ENCODE results near the gene PARD6G.
"Not testable (repeated sequence)": the region's sequence is repeated elsewhere in the genome, so short reads cannot be mapped to it uniquely, and the experiment has no call there.

The PARD6G gene, protein sequence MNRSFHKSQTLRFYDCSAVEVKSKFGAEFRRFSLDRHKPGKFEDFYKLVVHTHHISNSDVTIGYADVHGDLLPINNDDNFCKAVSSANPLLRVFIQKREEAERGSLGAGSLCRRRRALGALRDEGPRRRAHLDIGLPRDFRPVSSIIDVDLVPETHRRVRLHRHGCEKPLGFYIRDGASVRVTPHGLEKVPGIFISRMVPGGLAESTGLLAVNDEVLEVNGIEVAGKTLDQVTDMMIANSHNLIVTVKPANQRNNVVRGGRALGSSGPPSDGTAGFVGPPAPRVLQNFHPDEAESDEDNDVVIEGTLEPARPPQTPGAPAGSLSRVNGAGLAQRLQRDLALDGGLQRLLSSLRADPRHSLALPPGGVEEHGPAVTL

DNA sequence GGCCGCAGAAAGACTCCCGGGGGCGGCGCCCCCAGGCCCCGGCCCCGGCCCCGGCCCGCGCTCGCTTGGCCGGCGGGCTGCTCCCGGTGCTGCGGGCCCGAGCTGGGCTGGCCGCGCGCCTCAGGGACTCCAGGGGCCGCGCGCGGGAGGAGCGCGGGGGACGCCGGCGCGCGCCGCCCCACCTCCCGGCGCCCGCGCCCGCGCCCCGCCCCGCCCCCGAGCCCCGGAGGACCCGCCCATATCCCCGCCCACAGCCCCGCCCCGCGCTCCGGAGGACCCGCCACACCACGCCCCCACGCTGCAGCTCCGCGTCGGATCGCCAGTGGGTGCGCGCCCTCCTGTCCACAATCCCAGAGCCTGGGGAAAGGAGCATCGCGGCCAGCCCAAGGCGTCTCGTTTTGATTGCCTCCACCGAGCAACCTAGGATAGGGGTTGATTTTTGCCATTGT, at the start of gene PARD6G:
Gene PARD6G (minus strand): TSS at position 122 of the 449 bp plus-strand sequence. CDS start 166 bp downstream, outside the sequence.
- peak; percentile 51 for DNase-seq (ENCODE audit: low read depth)

DNA sequence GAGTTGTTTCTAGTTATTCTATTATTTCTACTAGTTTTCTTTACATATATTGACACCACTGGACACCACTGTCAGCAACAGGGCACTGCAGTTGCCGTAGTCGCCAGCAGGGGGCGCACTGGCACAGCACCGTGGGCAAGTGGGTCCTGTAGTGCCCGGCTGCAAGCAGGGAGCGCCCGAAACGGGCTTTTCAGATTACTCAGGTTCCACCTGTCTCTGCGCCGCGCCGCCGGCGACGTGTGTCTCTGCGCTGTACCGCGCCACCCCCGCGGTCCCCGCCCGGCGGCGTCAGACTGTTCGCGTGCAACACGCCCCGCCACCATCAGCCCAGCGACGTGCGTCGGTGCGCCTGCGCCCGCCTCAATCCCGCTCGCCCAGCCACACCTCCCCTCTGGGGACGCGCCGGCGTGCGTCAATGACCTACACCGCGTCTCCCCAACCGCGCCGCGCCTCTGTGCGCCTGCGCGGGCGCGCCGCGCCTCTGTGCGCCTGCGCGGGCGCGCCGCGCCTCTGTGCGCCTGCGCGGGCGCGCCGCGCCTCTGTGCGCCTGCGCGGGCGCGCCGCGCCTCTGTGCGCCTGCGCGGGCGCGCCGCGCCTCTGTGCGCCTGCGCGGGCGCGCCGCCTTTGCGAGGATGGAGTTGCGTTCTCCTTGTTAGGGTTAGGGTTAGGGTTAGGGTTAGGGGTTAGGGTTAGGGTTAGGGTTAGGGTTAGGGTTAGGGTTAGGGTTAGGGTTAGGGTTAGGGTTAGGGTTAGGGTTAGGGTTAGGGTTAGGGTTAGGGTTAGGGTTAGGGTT, 15.1 kb upstream of the PARD6G start:
- DNase-seq (ENCODE audit: low read depth): not testable (repeated sequence)

DNA sequence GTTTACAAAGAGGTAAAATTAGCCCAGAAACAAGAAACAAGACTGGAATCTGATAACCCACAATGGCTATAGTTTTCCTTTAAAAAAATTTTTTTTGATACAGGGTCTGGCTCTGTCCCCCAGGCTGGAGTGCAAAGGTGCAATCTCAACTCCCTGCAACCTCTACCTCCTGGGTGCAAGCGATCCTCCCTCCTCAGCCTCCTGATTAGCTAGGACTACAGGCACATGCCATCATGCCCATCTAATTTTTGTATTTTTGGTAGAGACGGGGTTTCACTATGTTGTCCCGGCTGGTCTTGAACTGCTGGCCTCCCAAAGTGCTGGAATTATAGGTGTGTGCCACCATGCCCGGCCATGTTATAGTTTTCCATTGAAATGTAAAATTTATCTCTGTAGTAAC, 12.3 kb upstream of the PARD6G start:
- DNase-seq (ENCODE audit: low read depth): no peak

DNA sequence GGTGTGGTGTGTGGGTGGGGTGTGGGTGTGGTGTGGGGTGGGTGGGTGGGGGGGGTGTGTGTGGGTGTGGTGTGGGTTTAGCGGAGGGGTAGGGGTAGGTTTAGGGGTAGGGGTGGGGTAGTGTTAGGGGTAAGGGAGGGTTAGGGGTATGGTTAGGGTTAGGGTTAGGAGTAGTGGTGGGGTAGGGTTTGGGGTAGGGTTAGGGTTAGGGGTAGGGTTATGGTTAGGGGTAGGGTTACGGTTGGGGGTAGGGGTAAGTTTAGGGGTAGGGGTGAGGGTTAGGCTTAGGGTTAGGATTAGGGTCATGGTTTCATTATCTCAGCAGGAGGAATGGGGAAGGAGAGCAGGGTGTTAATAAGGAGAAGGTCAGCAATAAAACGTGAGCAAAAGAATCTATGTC, 11.3 kb upstream of the PARD6G start:
- no peak for DNase-seq (ENCODE audit: low read depth)

DNA sequence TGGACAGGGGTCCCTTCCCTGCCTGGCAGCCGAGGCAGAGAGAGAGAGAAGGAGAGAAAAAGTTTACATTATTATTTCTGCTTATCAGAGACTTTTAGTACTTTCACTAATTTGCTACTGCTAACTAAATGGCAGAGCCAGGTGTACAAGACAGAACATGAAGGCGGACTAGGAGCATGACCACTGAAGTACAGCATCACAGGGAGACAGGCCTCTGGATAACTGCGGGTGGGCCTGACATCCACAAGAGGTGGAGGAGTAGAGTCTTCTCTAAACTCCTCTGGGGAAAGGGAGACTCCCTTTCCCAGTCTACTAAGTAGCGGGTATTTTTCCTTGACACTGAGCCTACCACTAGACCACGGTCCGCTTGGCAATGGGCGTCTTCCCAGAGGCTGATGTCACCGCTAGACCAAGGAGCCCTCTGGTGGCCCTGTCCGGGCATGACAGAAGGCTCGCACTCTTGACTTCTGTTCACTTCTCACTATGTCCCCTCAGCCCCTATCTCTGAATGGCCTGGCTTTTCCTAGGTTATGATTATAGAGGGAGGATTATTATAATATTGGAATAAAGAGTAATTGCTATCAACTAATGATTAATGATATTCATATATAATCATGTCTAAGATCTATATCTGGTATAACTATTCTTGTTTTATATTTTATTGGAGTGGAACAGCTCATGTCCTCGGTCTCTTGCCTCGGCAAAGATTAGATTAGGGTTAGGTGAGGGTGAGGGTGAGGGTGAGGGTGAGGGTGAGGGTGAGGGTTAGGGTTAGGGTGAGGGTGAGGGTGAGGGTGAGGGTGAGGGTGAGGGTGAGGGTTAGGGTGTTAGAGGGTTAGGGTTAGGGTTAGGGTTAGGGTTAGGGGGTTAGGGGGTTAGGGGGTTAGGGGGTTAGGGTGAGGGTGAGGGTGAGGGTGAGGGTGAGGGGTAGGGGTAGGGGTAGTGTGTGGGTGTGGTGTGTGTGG, 10.5 kb upstream of the PARD6G start:
- DNase-seq (ENCODE audit: low read depth): peak; percentile 58

DNA sequence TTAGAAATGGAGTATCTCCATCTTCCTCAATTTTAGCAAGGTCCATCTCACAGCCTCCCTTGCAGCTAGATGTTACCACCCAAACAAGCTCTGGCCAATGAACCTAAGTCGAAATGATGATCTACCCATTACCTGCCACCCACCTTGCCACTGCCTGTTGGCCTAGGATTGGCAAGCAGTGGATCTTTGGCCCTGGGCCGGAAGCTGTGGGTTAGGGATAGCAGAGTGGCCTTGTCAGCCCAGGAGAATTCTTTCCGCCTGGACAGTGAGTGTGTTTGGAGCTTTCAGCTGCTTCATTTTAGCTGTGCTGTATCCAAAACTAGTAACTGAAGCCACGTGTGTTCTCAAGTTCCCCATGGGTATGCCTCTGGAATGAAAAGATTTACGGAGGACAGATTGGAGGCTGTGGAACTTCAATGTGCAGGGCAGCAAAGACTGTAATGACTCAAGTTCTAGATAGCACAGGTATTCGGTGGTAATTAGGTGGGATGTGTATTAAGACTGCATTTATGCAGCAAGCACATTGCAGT, 7.7 kb upstream of the PARD6G start:
- DNase-seq (ENCODE audit: low read depth): no peak

DNA sequence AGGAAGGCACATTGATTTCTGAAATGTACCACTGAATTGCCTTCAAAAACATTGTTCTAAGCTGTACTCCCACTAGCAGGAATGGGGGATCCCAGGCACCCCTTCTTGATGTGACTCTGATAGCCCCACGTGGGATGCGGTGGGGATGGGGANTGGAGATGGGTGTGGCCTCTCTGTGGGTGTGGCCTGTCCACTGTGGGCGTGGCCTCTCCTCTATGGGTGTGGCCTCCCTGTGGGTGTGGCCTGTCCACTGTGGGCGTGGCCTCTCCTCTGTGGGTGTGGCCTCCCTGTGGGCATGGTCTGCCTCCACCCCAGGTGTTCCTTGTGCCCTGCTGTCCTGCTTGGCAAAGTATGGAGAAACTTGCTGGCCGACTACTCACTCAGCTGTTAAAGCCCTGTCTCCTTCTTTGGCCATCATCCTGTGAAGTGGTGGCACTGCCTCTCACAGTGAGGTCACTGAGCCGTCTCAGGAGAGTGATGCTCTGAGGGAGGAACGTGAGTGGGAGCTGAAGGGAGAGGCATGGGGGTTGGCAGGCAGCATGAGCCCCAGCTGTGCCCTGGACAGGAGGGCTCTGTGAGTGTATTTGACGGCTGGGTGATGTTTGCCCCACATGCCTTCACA, 6.7 kb upstream of the PARD6G start:
- no peak for DNase-seq (ENCODE audit: low read depth)

DNA sequence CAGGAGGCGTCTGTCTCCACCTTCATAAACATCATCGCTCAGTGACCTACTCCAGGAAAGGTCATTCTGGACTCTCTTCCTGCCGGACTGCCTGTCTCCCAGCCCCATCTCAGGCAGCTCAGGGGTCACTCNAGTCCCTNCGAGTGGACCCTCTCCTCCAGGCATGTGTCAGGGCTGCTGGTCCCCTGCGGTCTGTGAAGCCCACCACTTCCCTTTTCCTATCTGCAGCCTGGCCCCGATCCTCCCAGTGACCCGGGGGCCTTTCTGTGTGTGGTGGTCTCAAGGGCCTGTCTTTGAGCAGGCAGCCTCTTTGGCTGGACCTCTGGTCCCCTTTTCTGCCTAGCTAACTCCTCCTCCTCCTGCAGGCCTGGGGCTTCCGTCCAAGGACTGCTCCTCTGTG, 5.9 kb upstream of the PARD6G start:
- no peak for DNase-seq (ENCODE audit: low read depth)

DNA sequence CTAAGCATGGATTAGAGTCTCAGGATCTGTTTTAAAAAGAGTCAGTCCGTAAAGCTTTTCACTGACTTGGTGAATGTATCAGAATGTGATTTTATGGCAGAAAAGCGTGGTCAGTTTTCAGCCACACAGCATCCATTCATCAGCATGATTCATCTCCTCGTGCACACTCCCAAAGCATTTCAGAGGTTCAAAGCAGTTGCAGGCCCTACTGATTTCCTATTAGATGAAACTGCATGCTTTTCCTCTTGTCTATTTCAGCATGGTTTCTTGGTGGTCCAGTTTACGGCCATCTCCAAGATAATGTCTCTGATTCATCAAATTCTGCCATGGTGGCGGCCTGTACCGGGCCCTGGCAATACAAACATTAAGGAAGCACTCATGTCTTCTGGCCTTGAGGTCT, 4.8 kb upstream of the PARD6G start:
- DNase-seq (ENCODE audit: low read depth): peak; percentile 76

DNA sequence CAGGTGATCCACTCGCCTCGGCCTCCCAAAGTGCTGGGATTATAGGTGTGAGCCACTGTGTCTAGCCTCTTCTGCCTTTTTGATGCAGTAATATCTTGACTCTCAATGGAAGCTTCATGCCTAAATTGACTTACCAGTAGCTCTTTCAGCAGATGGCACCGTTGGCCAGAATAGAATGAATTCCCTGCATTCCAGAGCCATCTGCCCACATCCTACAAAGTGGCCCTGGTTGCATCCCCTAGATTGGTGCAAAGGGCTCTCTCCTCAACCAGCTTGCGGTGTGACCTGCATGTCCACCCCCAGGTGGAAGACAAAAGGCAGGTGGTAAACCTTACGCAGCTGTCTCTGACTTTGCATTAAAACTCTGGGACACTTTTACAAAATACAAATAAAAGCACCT, 4.4 kb upstream of the PARD6G start:
- DNase-seq (ENCODE audit: low read depth): no peak

DNA sequence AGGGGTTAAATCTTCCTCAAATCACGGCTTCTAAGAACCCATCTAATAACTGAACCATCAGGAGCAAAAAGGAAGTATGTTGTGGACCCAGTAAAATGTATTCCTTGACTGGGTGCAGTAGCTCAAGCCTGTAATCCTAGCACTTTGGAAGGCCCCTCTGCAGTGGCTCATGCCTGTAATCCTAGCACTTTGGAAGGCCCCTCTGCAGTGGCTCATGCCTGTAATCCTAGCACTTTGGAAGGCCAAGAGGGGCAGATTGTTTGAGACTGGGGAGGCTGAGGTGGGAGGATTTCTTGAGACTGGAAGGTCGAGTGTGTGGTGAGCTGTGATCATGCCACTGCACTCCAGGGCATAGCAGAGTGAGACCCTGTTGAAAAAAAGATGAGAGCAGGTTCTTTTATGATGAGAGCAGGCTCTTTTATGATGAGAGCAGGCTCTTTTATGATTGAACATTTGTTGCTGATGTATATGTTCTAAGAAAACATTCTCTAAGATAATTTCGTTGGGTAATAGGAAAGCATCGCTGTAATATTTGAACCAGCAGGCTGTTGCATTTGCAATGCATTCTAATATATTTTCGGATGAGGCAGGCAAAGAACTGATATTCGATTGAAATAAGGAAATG, 3.5 kb upstream of the PARD6G start:
- DNase-seq (ENCODE audit: low read depth): no peak

DNA sequence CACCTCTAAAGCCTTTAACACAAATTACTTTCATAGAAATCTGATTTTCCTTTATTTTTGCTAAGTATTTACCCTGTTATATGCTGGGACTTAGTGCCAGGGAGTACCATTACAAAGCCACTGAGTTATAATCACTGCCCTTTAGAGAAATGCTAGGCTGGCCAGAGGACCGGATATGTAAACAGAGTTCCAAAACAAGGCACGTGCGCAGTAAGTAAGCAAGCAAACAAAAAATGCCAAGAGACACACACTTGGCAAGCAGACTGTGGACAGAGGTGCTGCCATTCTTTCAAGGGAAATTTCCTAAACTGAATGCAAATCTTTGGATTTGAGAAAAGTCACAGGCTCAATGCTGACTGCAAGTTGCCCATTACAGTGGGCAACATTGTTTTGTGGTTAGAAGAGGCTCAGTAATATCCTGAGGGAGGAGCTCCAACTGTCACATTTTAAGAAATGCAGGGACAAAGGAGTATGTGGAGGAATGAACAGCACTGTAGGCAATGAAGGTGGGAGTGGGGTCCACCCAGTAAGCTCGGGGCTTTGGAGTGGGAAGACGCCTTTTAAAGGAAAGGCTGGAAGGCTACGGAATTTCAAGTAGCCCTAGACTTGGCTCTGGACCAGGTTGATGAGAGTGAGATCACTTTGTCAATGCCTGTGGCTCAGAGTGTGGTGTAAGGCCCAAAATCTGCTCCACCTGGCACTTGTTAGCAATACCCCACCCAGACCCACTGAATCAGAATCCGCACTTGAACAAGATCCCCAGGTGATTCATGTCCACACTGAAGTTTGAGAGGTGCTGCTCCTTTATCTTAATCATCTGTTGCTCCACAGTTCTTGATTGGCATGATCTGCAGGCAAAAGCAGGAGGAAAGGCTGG, 2.1 kb upstream of the PARD6G start:
- DNase-seq (ENCODE audit: low read depth): peak; percentile 21

DNA sequence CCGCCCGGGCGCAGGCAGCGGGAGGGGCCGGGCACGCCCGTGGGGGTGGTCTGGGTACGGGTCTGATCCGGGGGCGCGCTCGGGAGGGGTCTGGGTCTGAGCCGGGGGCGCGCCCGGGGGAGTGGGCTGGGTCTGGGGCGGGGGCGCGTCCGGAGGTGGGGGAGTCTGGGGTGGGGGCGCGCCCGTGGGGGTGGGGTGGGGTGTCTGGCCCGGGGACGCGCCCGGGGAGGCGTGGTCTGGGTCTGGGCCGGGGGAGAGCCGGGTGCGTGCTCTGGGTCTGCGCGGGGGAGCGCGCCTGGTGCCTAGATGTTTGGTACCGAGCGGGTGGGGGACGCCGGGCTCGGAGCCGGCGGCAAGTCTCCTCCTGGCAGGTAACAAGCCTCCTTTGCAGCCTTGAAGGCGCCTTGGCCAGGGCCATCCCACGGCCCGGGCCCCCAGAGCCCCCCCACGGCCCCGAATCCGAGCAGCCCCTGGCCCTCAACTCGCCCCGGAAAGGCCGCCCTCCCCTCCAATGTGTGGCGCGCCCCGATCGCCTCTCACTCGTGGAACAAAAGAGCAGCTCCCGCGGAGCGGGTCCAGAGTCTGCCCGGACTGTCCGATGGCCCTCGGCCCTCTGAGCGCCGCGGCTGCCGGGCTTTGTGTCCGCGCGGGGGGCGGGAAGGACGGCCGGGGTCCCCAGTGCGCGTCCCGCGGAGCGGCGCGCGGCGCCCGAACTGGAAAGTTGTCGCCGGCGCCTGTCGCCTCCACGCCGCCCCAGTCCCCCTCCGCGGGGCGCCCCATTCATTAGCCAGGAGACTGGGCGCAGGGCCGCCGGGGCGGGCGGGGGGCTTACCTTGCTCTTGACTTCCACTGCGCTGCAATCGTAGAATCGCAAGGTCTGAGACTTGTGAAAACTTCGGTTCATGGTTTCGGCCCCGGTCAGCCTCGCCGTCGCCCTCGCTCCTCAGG, 595 bp downstream of the PARD6G start:
- DNase-seq (ENCODE audit: low read depth): no peak

DNA sequence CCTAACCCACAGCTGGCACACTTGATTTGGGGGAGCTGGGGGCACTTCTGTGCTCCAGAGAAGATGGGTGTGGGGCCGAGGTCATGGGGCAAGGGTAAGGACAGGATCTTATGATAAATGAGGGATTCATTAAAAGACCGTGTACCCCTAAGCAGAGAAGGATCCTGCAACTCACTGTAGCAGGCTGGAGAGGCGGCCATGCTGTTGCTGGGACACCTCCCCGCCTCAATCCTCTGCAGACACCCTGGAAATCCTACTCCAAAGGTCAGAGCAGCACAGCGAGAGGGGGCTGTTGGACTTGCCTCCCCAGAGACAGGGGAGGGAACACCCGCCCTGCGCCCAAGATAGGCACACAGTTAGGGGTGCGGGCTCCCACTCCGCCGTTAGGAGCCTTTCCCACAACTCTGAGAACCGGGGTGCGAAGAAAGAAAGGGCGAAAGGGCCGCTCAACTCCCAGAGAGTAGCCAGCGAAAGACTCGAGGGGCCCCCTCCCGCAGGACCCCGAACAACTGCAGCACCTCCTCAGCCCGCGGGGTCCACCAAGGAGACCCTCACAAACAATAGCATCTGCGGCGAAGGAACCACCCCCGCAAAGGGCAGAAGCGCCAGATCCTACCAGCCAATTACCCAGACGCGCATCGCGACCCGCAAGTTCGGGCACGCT, 1.4 kb downstream of the PARD6G start:
- DNase-seq (ENCODE audit: low read depth): no peak

DNA sequence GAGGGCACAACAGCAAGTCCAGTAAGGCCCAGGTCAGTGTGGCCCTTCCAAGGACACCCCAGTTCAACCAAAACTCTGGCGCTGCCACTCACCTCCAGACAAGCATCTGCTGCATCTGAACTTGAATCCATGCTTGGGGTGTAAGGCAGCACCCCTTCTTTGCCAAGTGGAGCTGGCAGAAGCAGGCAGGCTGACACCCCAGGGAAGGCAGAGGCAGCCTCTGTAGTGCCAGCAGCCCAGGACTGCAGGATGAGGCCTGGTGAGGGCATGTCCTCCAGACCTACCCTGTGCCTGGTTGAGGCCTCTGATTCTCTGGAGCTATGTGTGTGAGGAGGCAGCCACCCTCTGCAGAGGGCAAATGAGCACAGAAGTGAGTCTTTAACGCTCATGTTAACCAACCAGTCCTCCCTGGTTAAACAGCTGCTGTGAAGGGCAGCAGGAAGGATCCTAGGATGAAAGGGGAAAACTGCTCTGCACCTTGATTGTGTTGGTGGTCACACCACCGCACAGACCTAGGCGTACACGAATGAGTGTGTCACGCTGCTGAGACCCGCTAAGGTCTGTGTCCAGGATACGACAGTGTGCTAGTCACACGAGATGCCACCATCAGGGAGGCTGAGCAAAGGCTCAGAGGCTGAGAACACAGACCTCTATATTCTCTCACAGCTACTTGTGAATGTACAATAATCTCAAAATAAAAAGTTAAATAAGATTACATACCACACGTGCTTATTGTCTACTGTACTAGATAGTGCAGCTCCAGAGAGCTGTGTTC, 2.2 kb downstream of the PARD6G start:
- no peak for DNase-seq (ENCODE audit: low read depth)

DNA sequence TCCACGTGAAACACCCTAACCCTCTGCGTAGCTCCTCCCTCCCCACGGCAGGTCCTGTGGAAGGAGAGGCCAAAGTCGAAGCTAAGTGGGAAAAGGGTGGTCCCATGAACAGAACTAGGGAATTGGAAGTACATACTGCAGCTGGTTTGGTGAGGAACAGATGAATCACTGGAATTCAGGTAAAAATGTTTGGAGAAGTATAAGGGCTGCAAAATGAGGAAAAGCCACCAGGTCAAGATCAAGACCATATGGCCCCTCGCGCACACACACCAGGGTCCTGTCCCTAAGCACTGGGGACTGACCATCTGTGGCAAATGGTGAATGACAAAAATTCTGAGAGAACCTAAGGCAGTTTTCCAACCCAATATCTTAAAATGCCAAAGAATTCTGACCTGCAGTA, 3.1 kb downstream of the PARD6G start:
- DNase-seq (ENCODE audit: low read depth): no peak

DNA sequence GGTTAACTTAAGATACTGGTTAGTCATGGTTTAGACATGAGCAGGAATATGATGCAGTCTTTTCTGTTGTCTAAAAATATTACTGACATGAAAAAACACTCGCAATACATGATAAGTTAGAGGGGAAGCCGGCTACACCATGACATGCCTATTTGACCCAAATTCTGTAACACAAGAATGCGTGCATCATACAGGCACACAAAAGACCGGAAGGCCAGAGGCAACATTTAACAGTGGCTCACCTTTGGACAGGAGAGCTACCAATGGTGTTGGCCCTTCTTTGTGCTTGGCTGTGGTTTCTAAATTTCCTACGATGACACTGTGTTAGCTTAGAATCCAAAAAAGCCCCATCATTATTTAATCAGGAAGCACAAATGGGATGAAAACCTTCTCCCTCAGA, 4.1 kb downstream of the PARD6G start:
- no peak for DNase-seq (ENCODE audit: low read depth)

All from amniotic epithelial cell (primary cell).